AG20443 (cell line): ENCODE data around the gene CDK2AP2.
"Not testable (repeated sequence)": the region's sequence is repeated elsewhere in the genome, so short reads cannot be mapped to it uniquely, and the experiment has no call there.

Source experiments
- DNase-seq: peaks from one replicate; pipeline ENCODE4 v3.0.0; 2012; ENCODE audit warnings: low spot score, mixed read lengths

The CDK2AP2 gene

GRCh38 chr11:67489885-67490726 lies 17.9 kb downstream of the CDK2AP2 start:
- no peak for DNase-seq

GRCh38 chr11:67489203-67489884 lies 18.6 kb downstream of the CDK2AP2 start:
- no peak for DNase-seq

GRCh38 chr11:67486481-67487195 lies 21.3 kb downstream of the CDK2AP2 start:
- DNase-seq = no peak

- DNase-seq = not testable (repeated sequence)
Measured at GRCh38 chr11:67485873-67486361, 22.0 kb downstream of the CDK2AP2 start.

GRCh38 chr11:67484847-67485311 lies 23.1 kb downstream of the CDK2AP2 start:
- DNase-seq = no peak

GRCh38 chr11:67483831-67484665 lies 23.9 kb downstream of the CDK2AP2 start:
- DNase-seq = no peak

- DNase-seq = peak; percentile 98
Measured at GRCh38 chr11:67482827-67483798, 24.8 kb downstream of the CDK2AP2 start, which contains the start of gene AIP. Gene AIP (plus strand): TSS chr11:67483026. CDS start chr11:67483159, 133 bp downstream.

- no peak for DNase-seq
Measured at GRCh38 chr11:67482275-67482826, 25.6 kb downstream of the CDK2AP2 start.

GRCh38 chr11:67477344-67478050 lies 30.5 kb downstream of the CDK2AP2 start:
- not testable (repeated sequence) for DNase-seq

GRCh38 chr11:67476692-67477091 lies 31.3 kb downstream of the CDK2AP2 start:
- not testable (repeated sequence) for DNase-seq

GRCh38 chr11:67472882-67473281 lies 35.1 kb downstream of the CDK2AP2 start:
- no peak for DNase-seq

GRCh38 chr11:67470337-67471002 lies 37.5 kb downstream of the CDK2AP2 start:
- no peak for DNase-seq

- DNase-seq = no peak
Measured at GRCh38 chr11:67469508-67469811, 38.5 kb downstream of the CDK2AP2 start.

- peak; percentile 98 for DNase-seq
Measured at GRCh38 chr11:67468759-67469507, 39.0 kb downstream of the CDK2AP2 start, which contains the start of gene TMEM134. Gene TMEM134 (minus strand): TSS chr11:67469251. CDS start chr11:67469192, 59 bp downstream.

- DNase-seq = no peak
Measured at GRCh38 chr11:67468456-67468758, 39.6 kb downstream of the CDK2AP2 start.

GRCh38 chr11:67468056-67468455 lies 39.9 kb downstream of the CDK2AP2 start:
- DNase-seq = no peak

- DNase-seq = no peak
Measured at GRCh38 chr11:67466962-67467771, 40.8 kb downstream of the CDK2AP2 start.
